HFF-Myc (cell line): Measurements from ENCODE around the gene GNG5.
A peak's percentile ranks its signal among the peaks of the same experiment; 100 is the strongest.
"Not testable (repeated sequence)": the region's sequence is repeated elsewhere in the genome, so short reads cannot be mapped to it uniquely, and the experiment has no call there.

Source experiments
- DNase-seq: peaks from one replicate; pipeline ENCODE4 v3.0.0-alpha.2; 2011; ENCODE audit warnings: low read depth; ENCODE audit errors: extremely low read depth
- H3K4me3 ChIP-seq: replicated peaks from 2 replicates; pipeline ENCODE4 v1.5.1; 2011; ENCODE audit warnings: low read depth, mild to moderate bottlenecking, control low read depth, low read length
- CTCF ChIP-seq: IDR thresholded peaks from 2 replicates; pipeline ENCODE4 v1.5.1; 2012; ENCODE audit warnings: mild to moderate bottlenecking, low read depth, low read length, control low read depth; ENCODE audit errors: missing control alignments

GNG5 gene

GRCh38 chr1:84524590-84524989 lies 18.2 kb upstream of the GNG5 start:
- DNase-seq = no peak
- no peak overlapping the region for H3K4me3 ChIP-seq
- no peak for TF ChIP-seq CTCF

GRCh38 chr1:84510668-84511067 lies 4.3 kb upstream of the GNG5 start:
- TF ChIP-seq CTCF = no peak
- DNase-seq = no peak
- H3K4me3 ChIP-seq = no peak overlapping the region

GRCh38 chr1:84510165-84510564 lies 3.8 kb upstream of the GNG5 start:
- no peak overlapping the region for H3K4me3 ChIP-seq
- no peak for TF ChIP-seq CTCF
- no peak for DNase-seq

- DNase-seq = no peak
- no peak for TF ChIP-seq CTCF
- no peak overlapping the region for H3K4me3 ChIP-seq
These were observed 2.6 kb upstream of the GNG5 start for GRCh38 chr1:84509029-84509428.

- no peak for DNase-seq
- TF ChIP-seq CTCF = no peak
- H3K4me3 ChIP-seq = no peak overlapping the region
These were observed 2.1 kb upstream of the GNG5 start for GRCh38 chr1:84508510-84508909.

GRCh38 chr1:84507887-84508286 lies 1.5 kb upstream of the GNG5 start:
- DNase-seq, H3K4me3 ChIP-seq: not testable (repeated sequence)

- no peak for TF ChIP-seq CTCF
- DNase-seq = no peak
These were observed 510 bp upstream of the GNG5 start for GRCh38 chr1:84506729-84507453.

More at GRCh38 chr1:84506729-84507453, 510 bp upstream of the GNG5 start:
- peak overlapping the region; percentile 93 for H3K4me3 ChIP-seq
